ENCODE measurements around the gene MVB12B. TPM values are rescaled to one million over a fixed set of nuclear protein-coding genes. Genes with fewer than 3 reads are reported as not detected.

Gene MVB12B
- total RNA-seq, 1 experiment from 2014 or later = 4.5 TPM

- no peaks in the 10 kb centered on the region for H3K9me3 Mint-ChIP-seq (ENCODE audit: low read depth, unreplicated experiment)
- no peak for DNase-seq
- no peak overlapping the region for H3K27ac Mint-ChIP-seq (ENCODE audit: unreplicated experiment)
- H3K4me1 Mint-ChIP-seq (ENCODE audit: low read depth, unreplicated experiment) = no peaks in the 10 kb centered on the region
- H3K27me3 Mint-ChIP-seq (ENCODE audit: unreplicated experiment) = no peaks in the 10 kb centered on the region
- no peak overlapping the region for H3K4me3 Mint-ChIP-seq (ENCODE audit: low read depth, unreplicated experiment)
- intact Hi-C loops (cut with micrococcal nuclease; ENCODE audit: unreplicated experiment) = no loop called here
- TF ChIP-seq CTCF (IDR thresholded peaks at IDR 0.05; ENCODE audit: unreplicated experiment) = no peak
- BruUV-seq (replicated peaks) = no TSS peak
- no peaks in the 10 kb centered on the region for H3K36me3 Mint-ChIP-seq (ENCODE audit: insufficient read depth, unreplicated experiment)
- CTCF ChIA-PET = no interaction called here
Measured at GRCh38 chr9:126354887-126355770, 28.5 kb downstream of the MVB12B start.

- no peak for DNase-seq
- Mint-ChIP-seq H3K4me3 (ENCODE audit: low read depth, unreplicated experiment) (no peak overlapping the region), H3K9me3 (ENCODE audit: low read depth, unreplicated experiment) (no peaks in the 10 kb centered on the region), H3K27me3 (ENCODE audit: unreplicated experiment) (no peaks in the 10 kb centered on the region), H3K4me1 (ENCODE audit: low read depth, unreplicated experiment) (no peaks in the 10 kb centered on the region), H3K27ac (ENCODE audit: unreplicated experiment) (no peak overlapping the region), H3K36me3 (ENCODE audit: insufficient read depth, unreplicated experiment) (no peaks in the 10 kb centered on the region)
- no TSS peak for BruUV-seq (replicated peaks)
- intact Hi-C loops (cut with micrococcal nuclease; ENCODE audit: unreplicated experiment) = no loop called here
- CTCF ChIA-PET = no interaction called here
- TF ChIP-seq CTCF (IDR thresholded peaks at IDR 0.05; ENCODE audit: unreplicated experiment) = no peak
Measured at GRCh38 chr9:126357074-126357473, 30.4 kb downstream of the MVB12B start.

- intact Hi-C loops (cut with micrococcal nuclease; ENCODE audit: unreplicated experiment) = no loop called here
- H3K9me3 Mint-ChIP-seq (ENCODE audit: low read depth, unreplicated experiment) = no peaks in the 10 kb centered on the region
- H3K36me3 Mint-ChIP-seq (ENCODE audit: insufficient read depth, unreplicated experiment) = no peaks in the 10 kb centered on the region
- H3K27ac Mint-ChIP-seq (ENCODE audit: unreplicated experiment) = no peak overlapping the region
- H3K4me3 Mint-ChIP-seq (ENCODE audit: low read depth, unreplicated experiment) = no peak overlapping the region
- TF ChIP-seq CTCF (IDR thresholded peaks at IDR 0.05; ENCODE audit: unreplicated experiment) = no peak
- no peaks in the 10 kb centered on the region for H3K27me3 Mint-ChIP-seq (ENCODE audit: unreplicated experiment)
- H3K4me1 Mint-ChIP-seq (ENCODE audit: low read depth, unreplicated experiment) = peaks cover 15% of the 10 kb centered on the region
- no peak for DNase-seq
- BruUV-seq (replicated peaks) = no TSS peak
- CTCF ChIA-PET = no interaction called here
Measured at GRCh38 chr9:126360073-126360472, 33.4 kb downstream of the MVB12B start.

- no peaks in the 10 kb centered on the region for H3K36me3 Mint-ChIP-seq (ENCODE audit: insufficient read depth, unreplicated experiment)
- BruUV-seq (replicated peaks) = no TSS peak
- intact Hi-C loops (cut with micrococcal nuclease; ENCODE audit: unreplicated experiment) = no loop called here
- no peak for DNase-seq
- no peak overlapping the region for H3K27ac Mint-ChIP-seq (ENCODE audit: unreplicated experiment)
- no peak for TF ChIP-seq CTCF (IDR thresholded peaks at IDR 0.05; ENCODE audit: unreplicated experiment)
- CTCF ChIA-PET = interaction anchor here (0.8 kb wide), 1 partner anchor 68 kb away, joined by 5 read pairs; no protein-coding TSS in a partner anchor
- no peak overlapping the region for H3K4me3 Mint-ChIP-seq (ENCODE audit: low read depth, unreplicated experiment)
- H3K9me3 Mint-ChIP-seq (ENCODE audit: low read depth, unreplicated experiment) = no peaks in the 10 kb centered on the region
- no peaks in the 10 kb centered on the region for H3K27me3 Mint-ChIP-seq (ENCODE audit: unreplicated experiment)
- peaks cover 22% of the 10 kb centered on the region for H3K4me1 Mint-ChIP-seq (ENCODE audit: low read depth, unreplicated experiment)
Measured at GRCh38 chr9:126361810-126362238, 35.2 kb downstream of the MVB12B start.
